Fibroblast of lung (primary cell): ENCODE data around the gene SLC16A2. TPM values are rescaled to one million over a fixed set of nuclear protein-coding genes. Genes with fewer than 3 reads are reported as not detected.

Experiments
- DNase-seq, 2 donors: peaks; one replicate each; pipeline versions ENCODE4 v3.0.0 to v3.0.0-alpha.2; 2010; ENCODE audit warnings: low read depth in 2 of 2
- H2AFZ ChIP-seq: 2 replicates; pipeline ENCODE4 v1.5.1; 2012; ENCODE audit warnings: low read length, control low read depth, inconsistent platforms
- H3K27ac ChIP-seq: 2 replicates; pipeline ENCODE4 v1.5.1; 2011; ENCODE audit warnings: low read length, control low read depth; ENCODE audit not compliant: insufficient read depth
- H3K27me3 ChIP-seq: 2 replicates; pipeline ENCODE4 v1.5.1; 2011; ENCODE audit warnings: mild to moderate bottlenecking, low read length; ENCODE audit not compliant: control insufficient read depth, insufficient read depth
- H3K36me3 ChIP-seq: 2 replicates; pipeline ENCODE4 v1.5.1; 2011; ENCODE audit warnings: low read length; ENCODE audit not compliant: control insufficient read depth, insufficient read depth
- H3K4me1 ChIP-seq: 2 replicates; pipeline ENCODE4 v1.5.1; 2011; ENCODE audit warnings: low read length; ENCODE audit not compliant: control insufficient read depth, insufficient read depth; ENCODE audit errors: extremely low read depth
- H3K4me2 ChIP-seq: 2 replicates; pipeline ENCODE4 v1.5.1; 2011; ENCODE audit warnings: low read length, control low read depth; ENCODE audit not compliant: insufficient read depth; ENCODE audit errors: extremely low read depth
- H3K4me3 ChIP-seq, 4 experiments: fragments of 200-600 bp in 1 of 4; sonication (generic) in 1 of 4; replicated peaks in 1 of 4; 2 replicates each; pipeline ENCODE4 v1.5.1; 2011 to 2016; ENCODE audit warnings: low read length in 4 of 4, low read depth in 3 of 4, mild to moderate bottlenecking in 3 of 4, control low read depth in 2 of 4, inconsistent platforms in 1 of 4, mixed read lengths in 1 of 4; ENCODE audit not compliant: insufficient read depth in 1 of 4; ENCODE audit errors: control extremely low read depth in 1 of 4
- H3K79me2 ChIP-seq: 2 replicates; pipeline ENCODE4 v1.5.1; 2012; ENCODE audit warnings: mild to moderate bottlenecking, low read length, inconsistent platforms; ENCODE audit not compliant: control insufficient read depth, insufficient read depth
- H3K9ac ChIP-seq: 2 replicates; pipeline ENCODE4 v1.5.1; 2011; ENCODE audit warnings: mild to moderate bottlenecking, low read length, control low read depth; ENCODE audit not compliant: insufficient read depth
- H3K9me3 ChIP-seq: 2 replicates; pipeline ENCODE4 v1.5.1; 2012; ENCODE audit warnings: low read depth, low read length; ENCODE audit not compliant: control insufficient read depth, insufficient read depth
- H4K20me1 ChIP-seq: 2 replicates; pipeline ENCODE4 v1.5.1; 2011; ENCODE audit warnings: low read length; ENCODE audit not compliant: control insufficient read depth, insufficient read depth; ENCODE audit errors: extremely low read depth
- CTCF ChIP-seq, 2 donors: IDR thresholded peaks in 1 of 2; conservative IDR thresholded peaks in 1 of 2; 1 replicate in 1 of 2; 2 replicates in 1 of 2; pipeline ENCODE4 v1.5.1; 2011 to 2012; ENCODE audit warnings: low read length in 2 of 2, control low read depth in 1 of 2, inconsistent platforms in 1 of 2, low read depth in 1 of 2, mild to moderate bottlenecking in 1 of 2
- EZH2 ChIP-seq: IDR thresholded peaks from 2 replicates; pipeline ENCODE4 v1.5.1; 2012; ENCODE audit warnings: low read length, control low read depth, mild to moderate bottlenecking; ENCODE audit errors: missing control alignments
- polyA plus RNA-seq, 2 donors: library from polyadenylated mRNA; depleted of rRNA in 1 of 2; stranded (reverse) in 1 of 2; unstranded in 1 of 2; fragments of >200 nt; gene quantifications; 2 replicates each; pipeline ENCODE4 v1.2.1, GENCODE V29; 2011 to 2012; ENCODE audit warnings: missing spikeins in 1 of 2
- total RNA-seq: library from RNA; depleted of rRNA; stranded (reverse); fragments of >200 nt; gene quantifications from 2 replicates; pipeline ENCODE4 v1.2.1, GENCODE V29; 2014

SLC16A2 gene
- total and polyA plus RNA-seq, 2 donors (not counting 1 experiment from before 2014, with no cell fraction given): 7.8 to 27.2 TPM

- TF ChIP-seq EZH2: no peak
- TF ChIP-seq CTCF (conservative IDR thresholded peaks at IDR 0.05 in 1 of 2, IDR thresholded peaks at IDR 0.05 in 1 of 2; ENCODE audit: low read depth in 1 of 2, low read length in 2 of 2): no peak
- peaks cover 3% of the 10 kb centered on the region for H3K4me1 ChIP-seq
- H3K4me2 ChIP-seq: no peak overlapping the region
- H4K20me1 ChIP-seq: no peaks in the 10 kb centered on the region
- H3K27me3 ChIP-seq: no peaks in the 10 kb centered on the region
- no peak overlapping the region for H2AFZ ChIP-seq
- no peak overlapping the region for H3K9ac ChIP-seq
- no peak for DNase-seq
- H3K27ac ChIP-seq: no peak overlapping the region
- H3K79me2 ChIP-seq: no peaks in the 10 kb centered on the region
- H3K4me3 ChIP-seq: no peak overlapping the region
- no peaks in the 10 kb centered on the region for H3K36me3 ChIP-seq
- no peaks in the 10 kb centered on the region for H3K9me3 ChIP-seq
Measured at GRCh38 chrX:74540635-74541249, 119.4 kb downstream of the SLC16A2 start.

GRCh38 chrX:74545880-74546523 is 124.7 kb downstream of the SLC16A2 start:
- no peaks in the 10 kb centered on the region for H3K36me3 ChIP-seq
- H3K4me2 ChIP-seq: no peak overlapping the region
- no peak overlapping the region for H3K9ac ChIP-seq
- no peaks in the 10 kb centered on the region for H3K79me2 ChIP-seq
- no peak for TF ChIP-seq CTCF (conservative IDR thresholded peaks at IDR 0.05 in 1 of 2, IDR thresholded peaks at IDR 0.05 in 1 of 2; ENCODE audit: low read depth in 1 of 2, low read length in 2 of 2)
- no peak for TF ChIP-seq EZH2
- H3K9me3 ChIP-seq: no peaks in the 10 kb centered on the region
- no peak for DNase-seq
- no peaks in the 10 kb centered on the region for H3K4me1 ChIP-seq
- H3K27me3 ChIP-seq: no peaks in the 10 kb centered on the region
- H3K27ac ChIP-seq: no peak overlapping the region
- H4K20me1 ChIP-seq: no peaks in the 10 kb centered on the region
- H2AFZ ChIP-seq: no peak overlapping the region
- H3K4me3 ChIP-seq: no peak overlapping the region

GRCh38 chrX:74546984-74547383 is 125.7 kb downstream of the SLC16A2 start:
- no peak for DNase-seq
- no peak overlapping the region for H3K27ac ChIP-seq

More at GRCh38 chrX:74546984-74547383, 125.7 kb downstream of the SLC16A2 start:
- Histone ChIP-seq H3K27me3 (no peaks in the 10 kb centered on the region), H3K4me2 (no peak overlapping the region), H3K9ac (no peak overlapping the region), H3K4me1 (no peaks in the 10 kb centered on the region), H3K4me3 (no peak overlapping the region), H2AFZ (no peak overlapping the region), H3K9me3 (no peaks in the 10 kb centered on the region), H3K79me2 (no peaks in the 10 kb centered on the region), H3K36me3 (no peaks in the 10 kb centered on the region), H4K20me1 (no peaks in the 10 kb centered on the region)
- TF ChIP-seq EZH2 (no peak), CTCF (conservative IDR thresholded peaks at IDR 0.05 in 1 of 2, IDR thresholded peaks at IDR 0.05 in 1 of 2; ENCODE audit: low read depth in 1 of 2, low read length in 2 of 2) (no peak)
